HG03460 (cell line): Measurements from ENCODE around the gene ITGB8.
A peak's percentile ranks its signal among the peaks of the same experiment; 100 is the strongest.

Experiments used
- ATAC-seq: cut with Tn5 transposase; IDR thresholded peaks from one replicate; pipeline ENCODE4 v1.9.1; 2021; ENCODE audit not compliant: unreplicated experiment

ITGB8 gene

GRCh38 chr7:20307901-20308300 lies 22.8 kb upstream of the ITGB8 start:
- no peak for ATAC-seq

GRCh38 chr7:20310301-20310700 lies 20.4 kb upstream of the ITGB8 start:
- no peak for ATAC-seq

- ATAC-seq, result no peak
Measured at GRCh38 chr7:20310963-20311742, 19.5 kb upstream of the ITGB8 start.

GRCh38 chr7:20311743-20312042 lies 19.0 kb upstream of the ITGB8 start:
- no peak for ATAC-seq

GRCh38 chr7:20312562-20312961 lies 18.1 kb upstream of the ITGB8 start:
- ATAC-seq, result no peak

- no peak for ATAC-seq
Measured at GRCh38 chr7:20313626-20314025, 17.1 kb upstream of the ITGB8 start.

- no peak for ATAC-seq
Measured at GRCh38 chr7:20314198-20314597, 16.5 kb upstream of the ITGB8 start.

- ATAC-seq, result no peak
Measured at GRCh38 chr7:20316706-20317105, 14.0 kb upstream of the ITGB8 start.

GRCh38 chr7:20317413-20317812 lies 13.3 kb upstream of the ITGB8 start:
- ATAC-seq, result no peak

GRCh38 chr7:20318933-20319332 lies 11.8 kb upstream of the ITGB8 start:
- ATAC-seq, result no peak

GRCh38 chr7:20320322-20320721 lies 10.4 kb upstream of the ITGB8 start:
- ATAC-seq, result no peak

- ATAC-seq, result no peak
Measured at GRCh38 chr7:20320786-20321185, 9.9 kb upstream of the ITGB8 start.

GRCh38 chr7:20323595-20323994 lies 7.1 kb upstream of the ITGB8 start:
- ATAC-seq, result no peak

GRCh38 chr7:20326342-20326741 lies 4.4 kb upstream of the ITGB8 start:
- ATAC-seq, result no peak

GRCh38 chr7:20327055-20327454 lies 3.6 kb upstream of the ITGB8 start:
- no peak for ATAC-seq

- ATAC-seq, result no peak
Measured at GRCh38 chr7:20328027-20328426, 2.7 kb upstream of the ITGB8 start.

GRCh38 chr7:20328692-20329091 lies 2.0 kb upstream of the ITGB8 start:
- no peak for ATAC-seq

GRCh38 chr7:20329389-20330238 lies 1.1 kb upstream of the ITGB8 start:
- ATAC-seq, result peak; percentile 35

GRCh38 chr7:20330928-20331909 lies 519 bp downstream of the ITGB8 start:
- peak; percentile 26 for ATAC-seq

GRCh38 chr7:20331910-20332813 lies 1.5 kb downstream of the ITGB8 start:
- no peak for ATAC-seq
